ENCODE results near the gene CTXND1. TPM values are rescaled to one million over a fixed set of nuclear protein-coding genes. Genes with fewer than 3 reads are reported as not detected.

CTXND1 gene
- total and polyA plus RNA-seq, 2 experiments from 2014 or later = 0.05 TPM; not detected in 1

DNA sequence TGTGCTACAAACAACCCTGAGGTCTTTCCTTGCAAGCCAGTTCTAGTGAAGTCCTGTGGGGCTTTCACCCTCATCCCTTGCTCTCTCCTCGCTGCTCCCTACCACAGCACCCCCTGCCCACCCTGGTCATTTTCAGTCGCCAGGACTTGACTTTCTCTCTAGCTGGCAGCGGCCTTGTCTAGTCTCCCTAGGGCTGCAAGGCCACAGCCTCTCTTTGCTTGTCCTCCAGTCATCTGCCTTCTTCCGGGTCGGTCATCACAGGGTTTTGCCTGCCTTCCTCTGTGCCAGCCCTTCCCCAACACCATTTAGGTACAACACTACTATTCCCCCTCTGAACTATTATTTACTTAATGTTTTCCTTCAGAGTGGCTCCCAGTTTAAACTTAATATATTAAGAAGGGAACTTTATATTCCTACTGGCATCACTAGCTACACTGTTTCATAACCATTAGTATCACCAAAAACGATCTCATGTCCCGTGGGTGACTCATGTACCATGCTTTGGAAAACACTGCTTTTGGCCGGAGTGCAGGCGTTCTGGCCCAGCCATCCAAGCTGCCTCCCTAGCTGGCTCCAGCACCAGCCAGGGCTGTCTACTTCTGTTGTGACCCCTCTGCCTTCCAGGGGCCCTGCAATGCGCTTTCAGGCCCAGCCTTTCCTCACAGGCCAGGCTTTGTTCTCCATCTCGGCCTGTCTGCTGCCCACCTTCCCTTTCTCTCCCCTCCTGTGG is 77.8 kb downstream of the CTXND1 start:
- H3K27ac Mint-ChIP-seq = no peak overlapping the region

More for the DNA sequence above, 77.8 kb downstream of the CTXND1 start:
- Histone ChIP-seq H3K27ac (ENCODE audit: low read depth) (no peak overlapping the region), H3K9me2 (ENCODE audit: insufficient read depth) (no peaks in the 10 kb centered on the region), H3K4me3 (no peak overlapping the region), H2AFZ (no peak overlapping the region), H3K4me2 (no peak overlapping the region), H3F3A (replicated peaks; ENCODE audit: low read depth) (no peaks in the 10 kb centered on the region), H3K79me2 (replicated peaks; ENCODE audit: insufficient read depth) (no peaks in the 10 kb centered on the region), H3K27me3 (ENCODE audit: insufficient read depth) (no peaks in the 10 kb centered on the region), H4K20me1 (replicated peaks; ENCODE audit: insufficient read depth) (no peaks in the 10 kb centered on the region; the same call in 1 of the 2 replicates), H3K4me1 (ENCODE audit: insufficient read depth) (no peaks in the 10 kb centered on the region), H3K36me3 (ENCODE audit: insufficient read depth) (no peaks in the 10 kb centered on the region)
- TF ChIP-seq ZNF114 (CRISPR knock-in tag; IDR thresholded peaks at IDR 0.05) = no peak
- TF ChIP-seq POLR2AphosphoS5 (IDR thresholded peaks at IDR 0.05; ENCODE audit: low read depth) = no peak
- no peak for TF ChIP-seq ZNF331 (CRISPR knock-in tag; IDR thresholded peaks at IDR 0.05; ENCODE audit: low read depth)
- TF ChIP-seq, protein P1, sequence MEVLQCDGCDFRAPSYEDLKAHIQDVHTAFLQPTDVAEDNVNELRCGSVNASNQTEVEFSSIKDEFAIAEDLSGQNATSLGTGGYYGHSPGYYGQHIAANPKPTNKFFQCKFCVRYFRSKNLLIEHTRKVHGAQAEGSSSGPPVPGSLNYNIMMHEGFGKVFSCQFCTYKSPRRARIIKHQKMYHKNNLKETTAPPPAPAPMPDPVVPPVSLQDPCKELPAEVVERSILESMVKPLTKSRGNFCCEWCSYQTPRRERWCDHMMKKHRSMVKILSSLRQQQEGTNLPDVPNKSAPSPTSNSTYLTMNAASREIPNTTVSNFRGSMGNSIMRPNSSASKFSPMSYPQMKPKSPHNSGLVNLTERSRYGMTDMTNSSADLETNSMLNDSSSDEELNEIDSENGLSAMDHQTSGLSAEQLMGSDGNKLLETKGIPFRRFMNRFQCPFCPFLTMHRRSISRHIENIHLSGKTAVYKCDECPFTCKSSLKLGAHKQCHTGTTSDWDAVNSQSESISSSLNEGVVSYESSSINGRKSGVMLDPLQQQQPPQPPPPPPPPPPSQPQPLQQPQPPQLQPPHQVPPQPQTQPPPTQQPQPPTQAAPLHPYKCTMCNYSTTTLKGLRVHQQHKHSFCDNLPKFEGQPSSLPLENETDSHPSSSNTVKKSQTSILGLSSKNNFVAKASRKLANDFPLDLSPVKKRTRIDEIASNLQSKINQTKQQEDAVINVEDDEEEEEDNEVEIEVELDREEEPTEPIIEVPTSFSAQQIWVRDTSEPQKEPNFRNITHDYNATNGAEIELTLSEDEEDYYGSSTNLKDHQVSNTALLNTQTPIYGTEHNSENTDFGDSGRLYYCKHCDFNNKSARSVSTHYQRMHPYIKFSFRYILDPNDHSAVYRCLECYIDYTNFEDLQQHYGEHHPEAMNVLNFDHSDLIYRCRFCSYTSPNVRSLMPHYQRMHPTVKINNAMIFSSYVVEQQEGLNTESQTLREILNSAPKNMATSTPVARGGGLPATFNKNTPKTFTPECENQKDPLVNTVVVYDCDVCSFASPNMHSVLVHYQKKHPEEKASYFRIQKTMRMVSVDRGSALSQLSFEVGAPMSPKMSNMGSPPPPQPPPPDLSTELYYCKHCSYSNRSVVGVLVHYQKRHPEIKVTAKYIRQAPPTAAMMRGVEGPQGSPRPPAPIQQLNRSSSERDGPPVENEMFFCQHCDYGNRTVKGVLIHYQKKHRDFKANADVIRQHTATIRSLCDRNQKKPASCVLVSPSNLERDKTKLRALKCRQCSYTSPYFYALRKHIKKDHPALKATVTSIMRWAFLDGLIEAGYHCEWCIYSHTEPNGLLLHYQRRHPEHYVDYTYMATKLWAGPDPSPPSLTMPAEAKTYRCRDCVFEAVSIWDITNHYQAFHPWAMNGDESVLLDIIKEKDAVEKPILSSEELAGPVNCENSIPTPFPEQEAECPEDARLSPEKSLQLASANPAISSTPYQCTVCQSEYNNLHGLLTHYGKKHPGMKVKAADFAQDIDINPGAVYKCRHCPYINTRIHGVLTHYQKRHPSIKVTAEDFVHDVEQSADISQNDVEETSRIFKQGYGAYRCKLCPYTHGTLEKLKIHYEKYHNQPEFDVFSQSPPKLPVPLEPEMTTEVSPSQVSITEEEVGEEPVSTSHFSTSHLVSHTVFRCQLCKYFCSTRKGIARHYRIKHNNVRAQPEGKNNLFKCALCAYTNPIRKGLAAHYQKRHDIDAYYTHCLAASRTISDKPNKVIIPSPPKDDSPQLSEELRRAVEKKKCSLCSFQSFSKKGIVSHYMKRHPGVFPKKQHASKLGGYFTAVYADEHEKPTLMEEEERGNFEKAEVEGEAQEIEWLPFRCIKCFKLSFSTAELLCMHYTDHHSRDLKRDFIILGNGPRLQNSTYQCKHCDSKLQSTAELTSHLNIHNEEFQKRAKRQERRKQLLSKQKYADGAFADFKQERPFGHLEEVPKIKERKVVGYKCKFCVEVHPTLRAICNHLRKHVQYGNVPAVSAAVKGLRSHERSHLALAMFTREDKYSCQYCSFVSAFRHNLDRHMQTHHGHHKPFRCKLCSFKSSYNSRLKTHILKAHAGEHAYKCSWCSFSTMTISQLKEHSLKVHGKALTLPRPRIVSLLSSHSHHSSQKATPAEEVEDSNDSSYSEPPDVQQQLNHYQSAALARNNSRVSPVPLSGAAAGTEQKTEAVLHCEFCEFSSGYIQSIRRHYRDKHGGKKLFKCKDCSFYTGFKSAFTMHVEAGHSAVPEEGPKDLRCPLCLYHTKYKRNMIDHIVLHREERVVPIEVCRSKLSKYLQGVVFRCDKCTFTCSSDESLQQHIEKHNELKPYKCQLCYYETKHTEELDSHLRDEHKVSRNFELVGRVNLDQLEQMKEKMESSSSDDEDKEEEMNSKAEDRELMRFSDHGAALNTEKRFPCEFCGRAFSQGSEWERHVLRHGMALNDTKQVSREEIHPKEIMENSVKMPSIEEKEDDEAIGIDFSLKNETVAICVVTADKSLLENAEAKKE (CRISPR knock-in tag; IDR thresholded peaks at IDR 0.05) = no peak
- TF ChIP-seq REST (IDR thresholded peaks at IDR 0.05; ENCODE audit: unreplicated experiment) = no peak
- TF ChIP-seq ETS1 (IDR thresholded peaks at IDR 0.05) = no peak
- Mint-ChIP-seq H3K36me3 (ENCODE audit: low read depth) (peaks cover 36% of the 10 kb centered on the region), H3K9me3 (peaks cover 2% of the 10 kb centered on the region; the same call in 1 of the 3 replicates), H3K27me3 (ENCODE audit: insufficient read depth, low read depth, poor library complexity) (peaks cover 3% of the 10 kb centered on the region), H3K4me1 (no peaks in the 10 kb centered on the region; the same call in 2 of the 3 replicates), H3K4me3 (no peak overlapping the region)
- ATAC-seq (no peak), DNase-seq (ENCODE audit: low spot score) (no peak)

All from GM23338 (cell line).